PFSK-1 (cell line): Measurements from ENCODE around the gene CDC42.

Source experiments
- FOXP2 ChIP-seq: optimal IDR thresholded peaks from 2 replicates; pipeline ENCODE3; 2011; ENCODE audit warnings: borderline replicate concordance, control low read depth, inconsistent platforms; ENCODE audit not compliant: insufficient read depth; ENCODE audit errors: extremely low read length, extremely low read depth
- POLR2AphosphoS5 ChIP-seq: IDR thresholded peaks from 2 replicates; pipeline ENCODE4 v1.6.1; 2012; ENCODE audit warnings: low read depth, mild to moderate bottlenecking, control low read depth, low read length, moderate library complexity
- REST ChIP-seq, 2 experiments: IDR thresholded peaks; 2 replicates each; pipeline versions ENCODE4 v1.6.1 to v1.8.0; 2011 to 2012; ENCODE audit warnings: low read depth in 2 of 2, low read length in 2 of 2, control low read depth in 1 of 2, inconsistent platforms in 1 of 2, mild to moderate bottlenecking in 1 of 2, moderate library complexity in 1 of 2; ENCODE audit not compliant: insufficient read depth in 1 of 2
- SIN3A ChIP-seq: IDR thresholded peaks from 2 replicates; pipeline ENCODE4 v1.6.1; 2012; ENCODE audit warnings: mild to moderate bottlenecking, low read length, moderate library complexity, borderline replicate concordance; ENCODE audit not compliant: insufficient read depth
- TAF1 ChIP-seq: IDR thresholded peaks from 2 replicates; pipeline ENCODE4 v1.6.1; 2012; ENCODE audit warnings: low read length, control low read depth, borderline replicate concordance; ENCODE audit not compliant: insufficient read depth

- no peak for TF ChIP-seq TAF1
- no peak for TF ChIP-seq POLR2AphosphoS5
- TF ChIP-seq SIN3A, result no peak
- TF ChIP-seq REST (IDR thresholded peaks at IDR 0.05; ENCODE audit: insufficient read depth in 1 of 2, low read depth in 2 of 2, low read length in 2 of 2), result no peak
- TF ChIP-seq FOXP2, result no peak
These were observed 27.7 kb downstream of the CDC42 start for GRCh38 chr1:22080191-22080590.
